ENCODE results near the gene PDE11A. TPM values are rescaled to one million over a fixed set of nuclear protein-coding genes. Genes with fewer than 3 reads are reported as not detected.

Gene PDE11A
- total and polyA plus RNA-seq, 2 donors from 2014 or later = 0.58 to 0.82 TPM

DNA sequence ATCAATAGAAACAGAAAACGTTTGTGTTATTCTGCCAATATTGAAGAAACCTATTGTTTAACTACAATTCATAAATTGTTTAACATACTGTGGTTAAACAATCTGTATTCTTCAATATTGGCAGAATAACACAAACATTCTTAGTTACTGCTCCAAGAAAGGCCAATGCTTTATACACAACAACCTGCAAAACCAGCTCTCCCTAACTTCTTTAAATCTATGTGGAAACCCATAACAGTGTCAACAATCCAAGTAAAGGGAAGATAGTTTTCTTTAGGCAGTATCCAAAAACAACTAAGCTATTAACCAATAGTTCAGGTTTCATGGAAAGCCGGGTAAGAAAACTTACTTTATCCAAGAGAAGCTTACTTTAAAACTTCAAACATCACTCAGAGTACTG lies 33.5 kb upstream of the PDE11A start:
- Histone ChIP-seq H3K36me3 (ENCODE audit: control insufficient read depth in 2 of 3, insufficient read depth in 3 of 3, low read length in 3 of 3) (no peaks in the 10 kb centered on the region), H3K9ac (ENCODE audit: low read length in 3 of 3) (no peak overlapping the region), H3K4me1 (ENCODE audit: control insufficient read depth in 2 of 3, insufficient read depth in 2 of 3, low read depth in 1 of 3, low read length in 3 of 3) (no peaks in the 10 kb centered on the region), H3K9me3 (ENCODE audit: control insufficient read depth in 2 of 3, insufficient read depth in 1 of 3, low read length in 3 of 3) (no peaks in the 10 kb centered on the region), H3K4me3 (ENCODE audit: low read length in 3 of 3) (no peak overlapping the region), H3K27me3 (ENCODE audit: control insufficient read depth, insufficient read depth, low read length) (no peaks in the 10 kb centered on the region), H3K27ac (ENCODE audit: low read depth in 2 of 2, low read length in 2 of 2) (no peak overlapping the region)
- FAIRE-seq (no peak), DNase-seq (no peak)
- intact Hi-C loops (cut with DNase I) = no loop called here
- TF ChIP-seq, protein P1, sequence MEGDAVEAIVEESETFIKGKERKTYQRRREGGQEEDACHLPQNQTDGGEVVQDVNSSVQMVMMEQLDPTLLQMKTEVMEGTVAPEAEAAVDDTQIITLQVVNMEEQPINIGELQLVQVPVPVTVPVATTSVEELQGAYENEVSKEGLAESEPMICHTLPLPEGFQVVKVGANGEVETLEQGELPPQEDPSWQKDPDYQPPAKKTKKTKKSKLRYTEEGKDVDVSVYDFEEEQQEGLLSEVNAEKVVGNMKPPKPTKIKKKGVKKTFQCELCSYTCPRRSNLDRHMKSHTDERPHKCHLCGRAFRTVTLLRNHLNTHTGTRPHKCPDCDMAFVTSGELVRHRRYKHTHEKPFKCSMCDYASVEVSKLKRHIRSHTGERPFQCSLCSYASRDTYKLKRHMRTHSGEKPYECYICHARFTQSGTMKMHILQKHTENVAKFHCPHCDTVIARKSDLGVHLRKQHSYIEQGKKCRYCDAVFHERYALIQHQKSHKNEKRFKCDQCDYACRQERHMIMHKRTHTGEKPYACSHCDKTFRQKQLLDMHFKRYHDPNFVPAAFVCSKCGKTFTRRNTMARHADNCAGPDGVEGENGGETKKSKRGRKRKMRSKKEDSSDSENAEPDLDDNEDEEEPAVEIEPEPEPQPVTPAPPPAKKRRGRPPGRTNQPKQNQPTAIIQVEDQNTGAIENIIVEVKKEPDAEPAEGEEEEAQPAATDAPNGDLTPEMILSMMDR (IDR thresholded peaks at IDR 0.05; ENCODE audit: borderline replicate concordance, extremely low read depth, insufficient read depth) = no peak

DNA sequence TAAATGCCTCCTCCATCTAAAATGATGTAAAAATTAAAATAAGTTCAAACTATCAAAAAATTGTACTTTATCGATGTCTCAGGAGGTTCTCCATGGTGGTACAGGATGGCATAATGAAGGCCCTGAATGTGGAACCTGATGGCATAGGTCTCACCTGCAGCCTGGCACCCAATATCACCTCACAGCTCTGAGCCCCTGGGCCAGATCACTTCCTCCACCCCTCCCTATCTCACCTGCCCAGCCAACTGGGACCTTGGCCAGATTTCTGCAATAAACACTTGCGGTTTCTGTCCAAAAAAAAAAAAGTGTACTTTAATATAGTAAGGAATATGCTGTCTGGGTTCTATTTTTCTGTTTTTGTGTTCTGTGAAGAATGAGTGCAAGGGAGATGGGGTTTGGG lies 33.0 kb upstream of the PDE11A start:
- Histone ChIP-seq H3K9ac (ENCODE audit: low read length in 3 of 3) (no peak overlapping the region), H3K4me1 (ENCODE audit: control insufficient read depth in 2 of 3, insufficient read depth in 2 of 3, low read depth in 1 of 3, low read length in 3 of 3) (no peaks in the 10 kb centered on the region), H3K9me3 (ENCODE audit: control insufficient read depth in 2 of 3, insufficient read depth in 1 of 3, low read length in 3 of 3) (no peaks in the 10 kb centered on the region), H3K27me3 (ENCODE audit: control insufficient read depth, insufficient read depth, low read length) (no peaks in the 10 kb centered on the region), H3K36me3 (ENCODE audit: control insufficient read depth in 2 of 3, insufficient read depth in 3 of 3, low read length in 3 of 3) (no peaks in the 10 kb centered on the region), H3K27ac (ENCODE audit: low read depth in 2 of 2, low read length in 2 of 2) (no peak overlapping the region), H3K4me3 (ENCODE audit: low read length in 3 of 3) (no peak overlapping the region)
- intact Hi-C loops (cut with DNase I) = no loop called here
- TF ChIP-seq, protein P1 (IDR thresholded peaks at IDR 0.05; ENCODE audit: borderline replicate concordance, extremely low read depth, insufficient read depth) = no peak
- no peak for FAIRE-seq
- no peak for DNase-seq

GRCh38 chr2:178101321-178102079 lies 28.9 kb upstream of the PDE11A start:
- H3K4me3 ChIP-seq (ENCODE audit: low read length in 3 of 3) = no peak overlapping the region
- no peaks in the 10 kb centered on the region for H3K9me3 ChIP-seq (ENCODE audit: control insufficient read depth in 2 of 3, insufficient read depth in 1 of 3, low read length in 3 of 3)
- no peaks in the 10 kb centered on the region for H3K4me1 ChIP-seq (ENCODE audit: control insufficient read depth in 2 of 3, insufficient read depth in 2 of 3, low read depth in 1 of 3, low read length in 3 of 3)
- TF ChIP-seq, protein P1 (IDR thresholded peaks at IDR 0.05; ENCODE audit: borderline replicate concordance, extremely low read depth, insufficient read depth) = no peak
- H3K27me3 ChIP-seq (ENCODE audit: control insufficient read depth, insufficient read depth, low read length) = no peaks in the 10 kb centered on the region
- DNase-seq (no peak), FAIRE-seq (no peak)
- no peak overlapping the region for H3K27ac ChIP-seq (ENCODE audit: low read depth in 2 of 2, low read length in 2 of 2)
- no peaks in the 10 kb centered on the region for H3K36me3 ChIP-seq (ENCODE audit: control insufficient read depth in 2 of 3, insufficient read depth in 3 of 3, low read length in 3 of 3)
- no peak overlapping the region for H3K9ac ChIP-seq (ENCODE audit: low read length in 3 of 3)
- intact Hi-C loops (cut with DNase I) = no loop called here

All from kidney (tissue), 14 donors.